Mucosa of descending colon (tissue), 3 donors: ENCODE measurements around the gene MYO1E. TPM values are rescaled to one million over a fixed set of nuclear protein-coding genes. Genes with fewer than 3 reads are reported as not detected.

Experiments
- ATAC-seq: fragments of 200-7000 bp; cut with Tn5 transposase; one replicate; pipeline ENCODE4 v1.9.1; 2020; ENCODE audit warnings: mild to moderate bottlenecking, moderate library complexity
- DNase-seq, 3 donors: peaks; one replicate each; pipeline ENCODE4 v3.0.0-alpha.2; 2020
- H3K36me3 ChIP-seq: fragments of 200-600 bp; one replicate; pipeline ENCODE4 v1.8.0; 2021; ENCODE audit warnings: low read depth, mild to moderate bottlenecking
- H3K4me1 ChIP-seq: fragments of 200-600 bp; one replicate; pipeline ENCODE4 v1.8.0; 2021; ENCODE audit warnings: low read depth, mild to moderate bottlenecking
- H3K4me3 ChIP-seq: fragments of 200-600 bp; one replicate; pipeline ENCODE4 v1.8.0; 2021; ENCODE audit warnings: mild to moderate bottlenecking
- H3K9me3 ChIP-seq: fragments of 200-600 bp; one replicate; pipeline ENCODE4 v1.8.0; 2021; ENCODE audit warnings: mild to moderate bottlenecking
- intact Hi-C, 2 donors: fragments of 100-400 bp; cut with DNase I in 1 of 2; cut with micrococcal nuclease in 1 of 2; formaldehyde crosslinking; loops; one replicate each; pipeline versions ENCODE4 v1.11.0 to v1.11.1; 2022; cut with DNase I, micrococcal nuclease
- total RNA-seq, 3 donors: library from RNA; stranded (reverse); fragmentation: NEBNext Ultra II Directional in 2 of 3; extraction: Animal tissue kit (Norgen Biotek cat#: 25700) in 2 of 3; gene quantifications; one replicate each; pipeline versions ENCODE4 v1.2.1 to v1.2.4, GENCODE V29; 2021 to 2023
- TF ChIP-seq, protein P1 (sequence below): fragments of 200-600 bp; IDR thresholded peaks from one replicate; pipeline ENCODE4 v1.8.0; 2022; ENCODE audit warnings: antibody characterized with exemption, mild to moderate bottlenecking
- donor health status: DM: no; HTN: no; CAD: no; lungs with moderate emphysema.
- donor health status: DM: no; HTN: no; CAD: no.
- donor health status: DM: no; HTN: yes; CAD: no.

MYO1E gene
- total RNA-seq, 3 donors from 2014 or later = 189 to 325 (median 283) TPM

DNA sequence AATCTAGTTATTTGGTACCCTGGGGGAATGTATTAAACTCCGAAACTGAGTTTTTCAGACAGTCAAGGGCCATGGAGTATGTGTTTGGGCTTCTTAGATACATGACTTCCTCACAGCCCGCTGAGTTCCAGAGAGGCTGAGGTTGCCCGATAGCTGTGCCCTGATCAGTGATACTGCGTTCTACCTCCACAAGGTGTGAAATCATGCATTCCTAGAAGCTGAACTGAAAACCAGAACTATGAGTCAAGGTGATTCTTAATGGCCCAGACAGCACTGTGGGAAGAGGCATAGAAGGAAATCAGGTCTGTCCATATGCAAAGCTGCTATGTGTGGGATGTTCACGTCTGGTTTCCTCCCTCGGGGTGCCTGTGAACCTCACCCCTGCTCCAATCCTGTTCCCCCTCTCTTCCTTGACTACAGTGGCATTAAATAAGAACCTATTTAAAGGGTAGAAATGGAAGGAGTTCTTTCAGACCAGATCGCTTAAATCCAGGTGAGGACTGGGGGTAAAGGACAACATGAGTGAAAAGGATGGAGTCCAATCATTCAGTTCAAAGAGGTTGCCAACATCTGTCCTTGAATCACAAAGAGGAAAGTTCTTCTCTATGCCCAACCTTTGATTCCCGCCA, 74.3 kb downstream of the MYO1E start:
- DNase-seq = no peak
- ATAC-seq = peak; percentile 3
- intact Hi-C loops = no loop called here
- H3K4me3 ChIP-seq = no peak overlapping the region
- TF ChIP-seq, protein P1, sequence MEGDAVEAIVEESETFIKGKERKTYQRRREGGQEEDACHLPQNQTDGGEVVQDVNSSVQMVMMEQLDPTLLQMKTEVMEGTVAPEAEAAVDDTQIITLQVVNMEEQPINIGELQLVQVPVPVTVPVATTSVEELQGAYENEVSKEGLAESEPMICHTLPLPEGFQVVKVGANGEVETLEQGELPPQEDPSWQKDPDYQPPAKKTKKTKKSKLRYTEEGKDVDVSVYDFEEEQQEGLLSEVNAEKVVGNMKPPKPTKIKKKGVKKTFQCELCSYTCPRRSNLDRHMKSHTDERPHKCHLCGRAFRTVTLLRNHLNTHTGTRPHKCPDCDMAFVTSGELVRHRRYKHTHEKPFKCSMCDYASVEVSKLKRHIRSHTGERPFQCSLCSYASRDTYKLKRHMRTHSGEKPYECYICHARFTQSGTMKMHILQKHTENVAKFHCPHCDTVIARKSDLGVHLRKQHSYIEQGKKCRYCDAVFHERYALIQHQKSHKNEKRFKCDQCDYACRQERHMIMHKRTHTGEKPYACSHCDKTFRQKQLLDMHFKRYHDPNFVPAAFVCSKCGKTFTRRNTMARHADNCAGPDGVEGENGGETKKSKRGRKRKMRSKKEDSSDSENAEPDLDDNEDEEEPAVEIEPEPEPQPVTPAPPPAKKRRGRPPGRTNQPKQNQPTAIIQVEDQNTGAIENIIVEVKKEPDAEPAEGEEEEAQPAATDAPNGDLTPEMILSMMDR = no peak
- no peaks in the 10 kb centered on the region for H3K9me3 ChIP-seq
- peaks cover 48% of the 10 kb centered on the region for H3K4me1 ChIP-seq
- H3K36me3 ChIP-seq = no peaks in the 10 kb centered on the region

DNA sequence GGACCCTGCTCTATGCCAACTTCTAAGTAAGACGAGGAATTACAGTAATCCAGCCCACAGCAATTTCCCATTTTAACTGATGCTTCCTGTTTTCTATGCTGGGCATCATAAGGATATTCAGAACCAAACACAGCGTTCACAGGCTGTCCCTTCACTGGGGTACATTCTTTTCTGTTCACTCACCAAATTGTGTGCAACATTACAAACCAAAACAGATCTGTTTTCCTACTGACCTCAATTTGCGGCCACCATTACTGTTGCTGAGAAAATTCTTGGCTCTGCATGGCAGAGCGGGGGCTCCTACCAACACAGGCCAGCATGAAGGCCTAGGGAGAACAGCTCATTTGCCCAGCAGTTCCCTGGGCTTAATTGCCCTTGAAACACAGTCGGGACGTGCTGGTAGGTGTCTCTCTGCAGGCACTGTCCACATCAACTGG, 76.5 kb downstream of the MYO1E start:
- no peak overlapping the region for H3K4me3 ChIP-seq
- intact Hi-C loops = no loop called here
- TF ChIP-seq, protein P1 = no peak
- ATAC-seq (peak; percentile 1), DNase-seq (no peak)
- H3K9me3 ChIP-seq = no peaks in the 10 kb centered on the region
- peaks cover 4% of the 10 kb centered on the region for H3K36me3 ChIP-seq
- peaks cover 44% of the 10 kb centered on the region for H3K4me1 ChIP-seq

DNA sequence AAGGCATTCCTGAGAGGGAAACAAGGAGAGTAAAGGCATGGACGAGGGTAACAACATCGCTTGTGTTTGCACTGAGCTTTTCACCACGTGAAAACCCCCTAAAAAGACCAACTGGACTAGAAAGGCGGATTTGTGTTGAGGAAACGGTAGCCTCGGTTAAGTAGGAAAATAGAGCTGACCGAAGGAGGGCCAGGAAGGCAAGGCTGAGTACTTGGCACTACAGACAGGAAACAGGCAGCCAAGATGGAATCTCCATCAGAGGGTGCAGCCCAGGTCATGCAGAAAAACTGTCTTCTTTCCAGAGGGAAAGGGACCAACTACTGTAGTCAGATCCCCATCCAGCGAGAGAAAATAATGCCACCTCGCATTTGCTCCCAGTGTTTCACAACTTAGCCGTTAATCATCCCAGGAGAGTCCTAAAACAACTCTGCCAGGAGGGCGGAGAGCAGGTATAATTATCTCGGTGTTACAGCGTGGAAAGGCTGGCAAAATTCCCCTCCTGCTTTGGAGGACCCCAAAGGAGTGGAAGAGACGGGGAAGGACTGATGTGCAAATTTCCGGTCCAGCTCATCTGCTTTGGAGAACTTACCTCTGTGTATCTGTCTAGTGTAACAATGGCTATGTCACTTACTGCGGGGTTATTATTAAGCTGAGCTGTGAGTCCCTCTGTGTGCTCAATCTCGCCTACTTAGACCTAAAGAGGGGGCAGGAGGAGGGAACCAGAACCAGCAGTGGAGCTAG, 77.2 kb downstream of the MYO1E start:
- Histone ChIP-seq H3K4me1 (peaks cover 41% of the 10 kb centered on the region), H3K4me3 (no peak overlapping the region), H3K36me3 (peaks cover 4% of the 10 kb centered on the region), H3K9me3 (no peaks in the 10 kb centered on the region)
- intact Hi-C loops = no loop called here
- DNase-seq = peak in 1 of 3 donors; percentile 51
- peak; percentile 33 for ATAC-seq
- TF ChIP-seq, protein P1 = no peak

DNA sequence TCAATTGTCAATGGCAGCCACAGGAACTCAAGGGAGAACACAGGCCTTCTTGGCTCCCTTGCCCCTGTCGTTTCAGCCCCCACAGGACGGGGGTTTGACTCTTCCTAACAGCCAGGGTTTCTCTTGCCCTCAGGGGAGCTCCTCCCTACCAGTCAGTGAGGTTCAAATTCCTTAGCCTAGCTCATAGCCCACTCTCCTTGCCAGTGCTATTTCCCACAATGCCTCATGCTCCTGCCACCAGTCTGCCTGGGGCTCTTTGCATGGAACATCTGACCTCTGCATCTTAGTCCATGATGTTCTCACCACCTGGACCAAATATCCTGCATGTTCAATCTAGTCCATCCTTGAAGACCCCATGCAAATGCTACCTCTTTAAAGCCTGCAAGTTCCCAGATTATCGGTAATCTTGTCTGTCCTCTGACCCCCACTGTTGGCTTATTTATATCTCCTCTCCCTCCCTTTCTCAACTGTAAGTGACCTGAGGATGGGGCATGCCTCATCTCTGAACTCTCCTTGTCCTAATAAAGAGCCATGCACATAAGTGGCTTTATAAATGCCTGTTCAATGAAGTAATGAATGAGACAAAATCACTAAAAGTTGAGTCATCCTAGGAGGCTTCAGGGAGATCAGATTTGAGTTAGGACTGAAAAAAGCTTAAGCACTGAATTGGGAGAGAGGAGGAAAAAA, 78.0 kb downstream of the MYO1E start:
- intact Hi-C loops = no loop called here
- H3K4me3 ChIP-seq = no peak overlapping the region
- H3K9me3 ChIP-seq = no peaks in the 10 kb centered on the region
- TF ChIP-seq, protein P1 = no peak
- DNase-seq = no peak
- no peak for ATAC-seq
- peaks cover 4% of the 10 kb centered on the region for H3K36me3 ChIP-seq
- peaks cover 40% of the 10 kb centered on the region for H3K4me1 ChIP-seq

DNA sequence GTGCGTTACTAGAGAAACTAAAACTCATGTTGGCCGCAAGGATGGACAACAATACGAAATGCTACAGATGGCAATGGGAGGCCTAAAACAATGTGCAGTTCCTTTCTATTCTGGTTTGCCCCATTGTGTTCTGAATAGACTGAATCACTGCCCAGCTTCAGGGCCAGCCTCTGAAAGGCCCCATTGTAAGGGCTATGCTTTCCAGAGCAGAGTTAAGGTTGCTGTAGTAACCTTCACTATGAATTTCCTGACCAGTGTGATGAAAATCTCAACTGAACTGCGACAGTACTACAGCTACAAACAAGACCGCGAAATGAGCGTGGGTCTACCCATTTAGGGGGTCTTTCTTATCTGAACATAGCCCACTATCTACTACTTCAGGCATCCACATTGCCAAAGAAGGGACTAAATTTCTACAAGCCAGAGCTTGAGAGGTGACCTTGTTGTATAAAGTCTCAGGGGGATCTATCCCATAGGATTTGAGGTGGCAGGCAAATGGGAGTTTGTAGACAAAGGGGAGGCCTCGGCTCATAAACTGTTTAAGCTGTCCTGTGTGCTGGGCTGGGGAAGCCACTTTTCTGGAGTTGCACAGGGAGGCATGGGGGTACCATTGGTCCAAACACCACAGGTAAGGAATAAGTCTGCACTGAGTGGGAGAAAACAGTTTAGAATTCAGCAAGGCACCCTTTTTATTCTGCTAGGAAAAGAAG, 80.1 kb downstream of the MYO1E start:
- no peak for ATAC-seq
- H3K4me1 ChIP-seq = peaks cover 37% of the 10 kb centered on the region
- no peaks in the 10 kb centered on the region for H3K9me3 ChIP-seq
- TF ChIP-seq, protein P1 = no peak
- H3K36me3 ChIP-seq = peaks cover 4% of the 10 kb centered on the region
- H3K4me3 ChIP-seq = no peak overlapping the region
- DNase-seq = no peak
- intact Hi-C loops = no loop called here
